BJ (cell line): ENCODE measurements around the gene ALCAM. TPM values are rescaled to one million over a fixed set of nuclear protein-coding genes. Genes with fewer than 3 reads are reported as not detected.
A peak's percentile ranks its signal among the peaks of the same experiment; 100 is the strongest.

Experiments
- CTCF ChIA-PET: fragments of 350-600 bp; formaldehyde crosslinking; extraction: SDS; loops from one replicate; lab custom pipeline; 2021; ENCODE audit warnings: antibody characterized with exemption, inconsistent platforms; lab: Yijun Ruan, JAX
- POLR2A ChIA-PET: fragments of 300-600 bp; sonication (Branson Sonifier 250); formaldehyde crosslinking; extraction: SDS; loops from one replicate; lab custom pipeline; 2021; ENCODE audit warnings: antibody characterized with exemption; lab: Charles Lee
- DNase-seq: peaks from one replicate; pipeline ENCODE4 v3.0.0-alpha.2; 2011; ENCODE audit warnings: low read depth
- H3K27me3 ChIP-seq: 2 replicates; pipeline ENCODE4 v1.6.0; 2011; ENCODE audit warnings: low read length; ENCODE audit not compliant: control insufficient read depth, insufficient read depth
- H3K36me3 ChIP-seq: 2 replicates; pipeline ENCODE4 v1.5.1; 2011; ENCODE audit warnings: low read length; ENCODE audit not compliant: control insufficient read depth, insufficient read depth
- H3K4me3 ChIP-seq: 2 replicates; pipeline ENCODE4 v1.5.1; 2011; ENCODE audit warnings: low read depth, mild to moderate bottlenecking, control low read depth, low read length
- CTCF ChIP-seq: IDR thresholded peaks from 2 replicates; pipeline ENCODE4 v1.5.1; 2011; ENCODE audit warnings: low read depth, mild to moderate bottlenecking, control low read depth, inconsistent platforms, low read length, moderate library complexity; ENCODE audit not compliant: insufficient read depth
- polyA plus RNA-seq: library from polyadenylated mRNA; depleted of rRNA; stranded (reverse); fragments of >200 nt; gene quantifications from 2 replicates; pipeline ENCODE4 v1.2.3, GENCODE V29; 2011

Gene ALCAM
- polyA plus RNA-seq, 1 experiment: 89.5 TPM

GRCh38 chr3:105511031-105511430 lies 144.3 kb downstream of the ALCAM start:
- ChIA-PET CTCF (interaction anchor here (1.3 to 1.9 kb wide), 3 partner anchors 9 to 143 kb away, joined by 3 to 6 read pairs (median 3); no protein-coding TSS in a partner anchor), POLR2A (interaction anchor here (0.5 kb wide), 1 partner anchor 136 kb away, joined by 7 read pairs; no protein-coding TSS in a partner anchor)
- H3K36me3 ChIP-seq: no peaks in the 10 kb centered on the region
- no peak for TF ChIP-seq CTCF
- no peaks in the 10 kb centered on the region for H3K27me3 ChIP-seq
- H3K4me3 ChIP-seq: no peak overlapping the region
- DNase-seq: no peak

GRCh38 chr3:105512061-105512460 lies 145.4 kb downstream of the ALCAM start:
- ChIA-PET CTCF (interaction anchor here (1.8 to 1.9 kb wide), 2 partner anchors 10 to 144 kb away, joined by 3 to 6 read pairs; no protein-coding TSS in a partner anchor), POLR2A (no interaction called here)

GRCh38 chr3:105513042-105513441 lies 146.3 kb downstream of the ALCAM start:
- Histone ChIP-seq H3K4me3 (no peak overlapping the region), H3K27me3 (no peaks in the 10 kb centered on the region), H3K36me3 (no peaks in the 10 kb centered on the region)
- no peak for TF ChIP-seq CTCF
- ChIA-PET CTCF (interaction anchor here (1.8 kb wide), 1 partner anchor 145 kb away, joined by 6 read pairs; no protein-coding TSS in a partner anchor), POLR2A (no interaction called here)
- peak; percentile 40 for DNase-seq

More at GRCh38 chr3:105512061-105512460, 145.4 kb downstream of the ALCAM start:
- TF ChIP-seq CTCF: no peak
- Histone ChIP-seq H3K4me3 (no peak overlapping the region), H3K36me3 (no peaks in the 10 kb centered on the region), H3K27me3 (no peaks in the 10 kb centered on the region)
- no peak for DNase-seq

GRCh38 chr3:105513886-105514285 lies 147.2 kb downstream of the ALCAM start:
- H3K36me3 ChIP-seq: no peaks in the 10 kb centered on the region
- no peak for DNase-seq
- no peaks in the 10 kb centered on the region for H3K27me3 ChIP-seq
- ChIA-PET CTCF (no interaction called here), POLR2A (no interaction called here)
- no peak for TF ChIP-seq CTCF
- no peak overlapping the region for H3K4me3 ChIP-seq

- no peak overlapping the region for H3K4me3 ChIP-seq
- ChIA-PET POLR2A (no interaction called here), CTCF (no interaction called here)
- no peaks in the 10 kb centered on the region for H3K27me3 ChIP-seq
- TF ChIP-seq CTCF: no peak
- H3K36me3 ChIP-seq: no peaks in the 10 kb centered on the region
- DNase-seq: no peak
Measured at GRCh38 chr3:105515372-105515771, 148.7 kb downstream of the ALCAM start.
